COLO668 (cell line): ENCODE results near the gene PRICKLE4.
"Not testable (repeated sequence)": the region's sequence is repeated elsewhere in the genome, so short reads cannot be mapped to it uniquely, and the experiment has no call there.

Experiments used
- DNase-seq: peaks from one replicate; lab custom pipeline; 2025; ENCODE audit not compliant: unreplicated experiment; lab: John Stamatoyannopoulos, UW

Gene PRICKLE4

DNA sequence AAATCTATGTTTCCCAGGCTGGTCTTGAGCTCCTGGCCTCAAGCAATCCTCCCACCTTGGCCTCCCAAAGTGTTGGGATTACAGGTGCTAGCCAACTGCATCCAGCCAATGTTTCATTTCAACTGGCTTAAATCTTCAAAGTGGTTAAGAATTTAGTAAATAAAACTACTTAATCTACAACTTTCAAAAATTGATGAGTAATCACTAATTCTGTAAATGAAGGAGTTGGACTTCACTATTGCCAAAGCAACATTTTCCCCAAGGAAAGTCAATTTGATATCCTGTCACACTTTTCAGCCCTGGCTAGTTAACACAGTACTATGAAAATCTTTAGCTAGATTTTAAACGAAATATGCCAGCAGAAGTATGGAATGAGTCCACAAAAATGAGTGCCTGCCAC, 10.7 kb downstream of the PRICKLE4 start:
- DNase-seq, result no peak

DNA sequence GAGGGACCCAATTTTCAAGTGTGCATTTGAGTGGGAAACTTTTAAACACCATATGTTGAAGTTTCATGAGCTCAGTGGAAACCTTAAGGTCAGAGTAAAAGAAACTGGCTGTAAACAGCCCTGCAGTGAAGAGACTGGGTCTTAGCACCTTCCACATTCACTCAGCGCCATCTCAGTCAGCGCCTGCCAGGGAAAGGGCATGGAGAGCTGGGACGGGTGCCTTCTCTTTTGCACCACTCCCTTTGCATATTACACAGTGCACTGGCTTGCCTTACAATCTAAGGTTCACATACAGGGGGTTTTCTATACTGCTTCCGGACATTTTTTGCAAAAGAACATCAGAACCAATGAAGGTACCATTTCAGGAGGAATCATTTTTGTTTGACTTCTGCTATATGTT, 11.4 kb downstream of the PRICKLE4 start:
- no peak for DNase-seq

DNA sequence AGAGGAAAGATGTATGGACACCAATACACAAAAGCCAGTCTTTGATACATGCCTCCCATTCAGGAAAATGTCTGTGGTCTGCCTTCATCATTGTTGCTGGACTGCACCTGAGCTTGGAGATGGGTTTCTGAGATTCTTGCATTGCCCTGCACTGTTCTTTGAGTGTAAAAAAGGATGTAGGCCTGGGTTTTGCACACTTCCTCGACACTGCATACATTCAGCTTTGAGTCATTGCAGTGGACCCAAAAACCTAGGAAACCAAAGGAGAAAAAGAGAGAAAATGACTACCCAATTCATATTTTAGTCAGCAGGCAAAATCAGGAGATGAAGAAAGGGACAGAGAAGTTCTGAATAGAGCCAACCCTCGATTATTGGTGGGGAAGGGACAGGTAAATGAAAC, 15.9 kb downstream of the PRICKLE4 start:
- DNase-seq, result no peak

DNA sequence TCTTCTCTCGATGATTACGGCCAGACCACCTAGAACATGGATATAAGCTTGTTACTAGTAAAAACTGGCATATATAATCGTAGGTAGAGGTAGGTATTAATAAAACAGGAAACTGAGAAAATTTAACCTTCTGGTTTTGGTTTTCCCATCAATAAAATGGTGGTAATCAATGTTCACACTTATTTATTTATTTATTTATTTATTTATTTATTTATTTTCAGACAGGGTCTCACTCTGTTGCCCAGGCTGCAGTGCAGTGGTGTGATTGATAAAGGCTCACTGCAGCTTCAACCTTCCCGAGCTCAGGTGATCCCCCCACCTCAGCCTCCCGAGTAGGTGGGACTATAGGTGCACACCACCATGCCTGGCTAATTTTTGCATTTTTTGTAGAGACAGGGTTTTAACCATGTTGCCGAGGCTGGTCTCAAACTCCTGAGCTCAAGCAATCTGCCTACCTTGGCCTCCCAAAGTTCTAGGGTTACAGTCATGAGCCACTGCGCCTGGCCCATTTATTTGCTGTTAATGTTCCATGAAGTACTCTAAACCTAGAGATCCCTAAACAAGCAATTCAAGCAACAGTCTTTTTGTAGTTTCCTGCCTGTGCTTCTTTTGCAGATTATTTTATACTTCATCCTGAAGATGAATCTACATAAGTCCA, 18.4 kb downstream of the PRICKLE4 start:
- DNase-seq, result no peak

DNA sequence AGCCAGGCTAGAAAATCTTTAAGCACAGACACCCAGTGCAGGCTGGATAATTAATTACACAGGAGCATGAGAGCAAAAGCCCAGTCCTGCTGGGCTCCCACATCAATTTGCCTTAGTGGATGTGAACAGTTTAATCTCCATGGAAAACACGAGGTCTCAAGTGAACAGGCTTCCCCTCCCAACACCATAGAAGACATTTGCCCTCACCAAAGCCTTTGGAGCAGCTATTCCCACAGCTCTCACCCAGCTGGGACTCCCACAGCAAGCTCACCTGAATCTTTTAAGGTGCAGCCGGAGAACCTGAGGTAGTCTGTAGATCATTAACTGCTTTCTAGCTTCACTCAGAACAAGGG, 19.0 kb downstream of the PRICKLE4 start:
- no peak for DNase-seq

DNA sequence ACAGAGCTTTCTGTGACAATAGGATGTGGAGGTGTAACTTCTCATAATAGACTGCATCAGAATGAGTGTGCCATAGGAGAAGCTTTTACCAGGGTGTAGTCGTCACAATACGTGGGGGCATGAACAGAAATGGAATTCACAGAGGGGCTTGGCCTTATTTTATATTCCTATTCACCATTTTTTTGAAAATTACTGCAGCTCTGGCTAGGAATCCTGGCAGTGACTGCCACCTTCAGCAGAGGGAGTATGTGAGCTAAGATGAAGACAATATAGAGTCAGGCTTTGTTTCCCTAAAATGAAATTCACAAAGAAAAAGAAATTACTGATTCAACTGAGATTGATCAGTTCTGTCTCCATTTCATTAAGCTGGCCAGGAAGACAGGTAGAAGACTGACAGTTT, 20.8 kb downstream of the PRICKLE4 start:
- DNase-seq, result no peak

DNA sequence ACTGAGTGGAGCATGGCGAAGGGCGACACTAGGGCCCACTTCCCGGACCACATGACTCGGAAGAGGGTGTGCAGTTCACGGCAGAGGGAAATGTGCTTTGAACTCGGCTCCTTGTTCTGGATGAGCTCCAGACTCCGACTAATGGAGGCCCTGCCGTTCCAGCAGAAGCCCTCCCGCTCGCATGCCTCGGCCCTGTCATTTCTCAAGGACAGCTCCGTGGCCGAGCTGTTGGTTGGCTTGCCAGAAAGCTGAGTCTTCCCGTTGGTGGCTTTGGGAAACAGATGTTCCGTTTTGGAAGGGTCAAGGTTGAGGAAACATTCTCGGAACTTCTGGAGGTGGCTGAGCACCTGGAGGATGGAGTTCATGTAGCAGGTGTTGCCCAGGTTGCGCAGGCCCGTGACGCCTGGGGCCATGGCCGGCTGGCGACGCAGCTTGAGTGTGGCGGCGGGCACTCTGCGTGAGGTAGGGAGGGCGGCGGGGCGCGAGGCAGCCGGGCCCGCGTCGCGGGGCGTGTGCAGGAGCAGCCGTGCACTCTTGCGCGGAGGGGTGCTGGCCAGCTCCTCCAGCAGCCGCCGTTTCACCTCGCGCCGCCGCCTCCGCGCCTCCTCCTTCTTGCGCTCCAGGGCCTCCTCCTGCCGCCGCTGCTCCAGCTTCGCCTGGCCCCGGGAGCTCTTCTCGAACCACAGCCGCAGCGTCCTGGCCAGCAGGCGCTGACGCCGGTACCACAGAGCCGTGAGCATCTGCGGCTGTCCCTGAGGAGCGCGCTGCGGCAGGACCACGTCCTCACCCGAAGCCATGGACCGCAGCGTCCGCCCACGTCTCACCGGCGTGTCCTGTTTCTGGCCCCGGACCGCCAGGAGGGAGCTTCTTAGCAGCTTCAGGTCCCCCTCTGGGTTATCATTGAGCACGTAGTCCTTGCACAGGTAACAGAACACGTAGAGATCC, 25.5 kb downstream of the PRICKLE4 start:
- no peak for DNase-seq

DNA sequence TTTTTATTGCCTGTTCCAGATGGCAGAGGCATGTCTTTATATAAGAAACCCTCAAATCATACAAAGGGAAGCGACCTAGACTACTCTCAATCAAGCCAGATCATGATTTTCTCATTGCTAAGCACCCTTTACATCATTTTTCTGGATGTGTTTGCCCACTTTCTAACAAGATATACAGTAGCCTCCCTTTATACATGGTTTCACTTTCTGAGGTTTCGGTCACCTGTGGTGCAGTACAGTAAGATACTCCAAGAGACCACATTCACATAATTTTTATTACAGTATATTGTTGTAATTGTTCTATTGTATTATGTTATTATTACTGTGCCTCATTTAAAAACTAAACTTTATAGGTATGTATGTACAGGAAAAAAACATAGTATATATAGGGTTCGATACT, 30.5 kb downstream of the PRICKLE4 start:
- DNase-seq, result no peak

DNA sequence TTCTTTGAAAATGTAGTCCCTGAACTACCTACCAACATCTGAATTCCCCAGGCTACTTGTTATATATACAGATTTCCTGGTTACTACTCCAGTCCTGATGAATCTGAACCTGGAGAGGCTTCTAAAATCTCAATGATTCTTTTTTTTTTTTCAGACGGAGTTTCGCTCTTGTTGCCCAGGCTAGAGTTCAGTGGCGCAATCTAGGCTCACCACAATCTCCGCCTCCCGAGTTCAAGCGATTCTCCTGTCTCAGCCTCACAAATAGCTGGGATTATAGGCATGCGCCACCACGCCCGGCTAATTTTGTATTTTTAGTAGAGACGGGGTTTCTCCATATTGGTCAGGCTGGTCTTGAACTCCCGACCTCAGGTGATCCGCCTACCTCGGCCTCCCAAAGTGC, 31.4 kb downstream of the PRICKLE4 start:
- DNase-seq, result not testable (repeated sequence)

DNA sequence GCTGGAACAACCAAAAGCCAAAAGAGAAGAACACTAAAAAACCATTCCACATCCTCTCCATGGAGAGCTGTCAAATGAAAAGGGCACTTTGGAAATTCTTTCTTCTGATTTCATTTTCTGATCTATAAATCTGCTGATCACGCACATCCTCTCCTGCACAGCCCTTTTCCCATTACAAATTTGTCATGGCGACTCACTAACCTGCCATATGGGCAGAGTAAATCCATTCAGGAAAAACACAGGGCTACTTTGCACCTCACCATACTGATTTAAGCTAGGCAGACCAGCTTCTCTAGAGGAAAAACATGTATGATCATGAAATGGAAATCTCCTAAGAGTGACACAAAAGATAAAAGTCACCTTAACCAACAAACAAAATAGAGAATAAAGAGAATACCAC, 32.9 kb downstream of the PRICKLE4 start:
- DNase-seq, result no peak

DNA sequence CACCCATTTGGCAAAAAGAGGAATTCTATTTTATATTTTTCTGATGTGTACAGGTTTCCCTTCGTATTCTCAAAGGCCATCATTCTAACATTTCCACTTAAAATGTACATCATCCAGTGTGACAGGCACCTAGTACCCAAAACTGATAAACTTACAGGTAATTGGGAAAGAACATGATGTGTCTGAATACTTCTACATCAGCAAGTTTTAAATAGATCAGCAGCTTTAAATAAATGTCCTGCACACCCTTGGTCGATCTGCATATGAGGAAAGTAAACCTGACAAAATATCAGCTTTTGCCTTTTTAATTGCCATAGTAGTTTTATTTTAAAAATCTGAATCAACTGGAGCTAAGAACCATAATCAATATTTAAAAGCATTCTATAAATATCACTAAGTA, 33.4 kb downstream of the PRICKLE4 start:
- DNase-seq, result no peak

DNA sequence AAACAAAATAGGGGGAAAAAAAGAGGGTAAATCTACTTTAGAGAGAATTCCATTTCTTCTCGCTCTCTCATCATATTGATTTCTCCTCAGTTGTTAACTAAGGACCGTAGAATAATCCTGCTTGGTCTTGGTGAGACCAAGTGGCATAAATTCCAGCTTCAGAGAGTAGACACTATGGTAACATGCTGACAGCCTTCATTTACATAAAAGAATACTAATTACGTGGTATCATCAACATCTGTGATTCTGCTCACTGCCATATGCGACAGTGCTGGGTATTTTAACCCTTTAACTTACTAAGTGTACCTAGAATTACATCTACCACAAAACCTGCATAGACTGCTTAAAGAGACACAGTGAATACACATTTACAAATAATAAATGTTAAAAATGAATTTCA, 34.0 kb downstream of the PRICKLE4 start:
- DNase-seq, result no peak

DNA sequence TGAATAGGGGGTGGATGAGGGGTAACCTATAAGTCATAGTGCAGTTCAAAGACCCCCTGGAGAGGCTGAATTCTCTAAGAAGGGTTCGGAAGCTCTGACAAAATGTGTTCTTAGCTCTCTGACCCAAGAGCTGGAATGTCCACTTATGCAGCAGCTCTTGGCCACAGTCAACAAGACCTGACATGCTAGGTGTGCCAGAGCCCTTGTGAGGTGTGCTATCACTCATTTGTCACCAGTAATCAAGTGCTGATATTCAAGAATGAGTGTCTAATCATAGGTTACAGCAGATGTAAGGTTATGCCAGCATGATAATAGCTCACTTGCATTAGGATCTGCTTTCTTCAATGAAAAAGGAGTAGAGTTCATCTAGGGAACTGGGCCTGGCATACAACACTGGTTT, 35.0 kb downstream of the PRICKLE4 start:
- no peak for DNase-seq

DNA sequence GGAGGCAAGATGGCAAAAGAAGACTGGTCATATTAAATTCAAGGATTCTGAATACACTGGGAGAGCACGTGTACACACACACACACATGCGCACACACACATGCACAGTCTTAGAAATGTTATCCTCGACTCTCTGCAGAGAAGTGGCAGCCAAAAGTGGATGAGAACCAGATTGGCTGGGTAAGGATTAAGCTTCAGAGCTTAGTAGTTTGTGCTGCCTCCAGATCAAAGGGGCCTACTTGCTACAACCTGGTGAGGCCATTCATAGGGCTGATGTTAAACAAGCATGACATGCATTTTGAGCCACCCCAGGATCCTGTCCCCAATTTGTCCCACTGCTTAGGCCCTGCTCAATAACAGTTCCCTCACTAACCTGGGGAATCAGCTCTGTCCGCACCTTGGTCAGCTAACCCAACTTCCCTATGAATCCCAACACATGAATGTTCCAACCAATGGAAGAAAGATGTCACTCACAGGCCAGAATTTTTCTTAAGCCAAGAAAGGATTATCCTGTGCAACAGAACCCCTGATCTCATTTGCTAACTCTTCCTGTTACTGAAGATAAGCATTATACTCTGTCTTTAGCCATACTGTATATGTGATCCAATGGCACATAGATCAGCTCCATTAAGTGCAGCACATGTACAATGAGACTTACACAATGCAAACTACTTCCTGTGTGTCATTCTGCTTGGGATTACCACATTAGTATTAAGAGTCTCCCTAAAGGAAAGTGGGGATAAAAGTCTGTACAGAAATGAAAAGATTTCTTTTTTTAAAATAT, 37.9 kb downstream of the PRICKLE4 start:
- DNase-seq, result no peak

DNA sequence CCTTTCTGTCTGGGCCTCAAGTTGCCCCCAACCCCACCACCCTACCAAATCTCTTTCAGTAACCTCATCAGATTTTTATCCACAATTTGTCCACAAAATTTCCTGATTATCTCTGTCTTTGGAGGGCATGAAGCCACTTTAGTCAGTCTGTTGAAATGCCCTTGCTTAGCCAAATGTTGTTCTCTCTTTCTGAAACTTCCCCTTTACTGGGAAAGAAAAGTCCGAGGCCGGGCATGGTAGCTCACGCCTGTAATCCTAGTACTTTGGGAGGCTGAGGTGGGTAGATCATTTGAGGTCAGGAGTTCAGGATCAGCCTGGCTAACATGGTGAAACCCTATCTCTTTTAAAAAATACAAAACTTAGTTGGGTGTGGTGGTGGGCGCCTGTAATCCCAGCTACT, 40.7 kb downstream of the PRICKLE4 start:
- DNase-seq, result no peak

DNA sequence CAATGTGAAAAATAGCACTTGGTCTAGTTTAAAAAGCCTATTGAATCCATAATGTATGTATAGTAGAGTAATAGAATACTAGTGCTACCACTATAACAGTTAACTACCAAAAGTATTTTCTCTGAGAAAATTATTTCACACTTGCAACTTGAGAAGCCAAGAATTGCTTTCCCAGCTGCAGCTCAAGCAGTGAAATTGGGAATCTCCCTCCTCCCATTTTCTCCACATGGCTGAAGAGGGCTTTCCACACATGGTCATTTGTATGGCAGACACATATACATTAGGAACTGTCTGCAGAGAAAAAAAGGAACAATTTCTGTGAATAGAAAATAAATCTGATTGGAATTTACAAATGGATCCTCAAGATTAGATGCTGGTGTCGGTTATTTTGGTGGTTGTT, 41.4 kb downstream of the PRICKLE4 start:
- no peak for DNase-seq

DNA sequence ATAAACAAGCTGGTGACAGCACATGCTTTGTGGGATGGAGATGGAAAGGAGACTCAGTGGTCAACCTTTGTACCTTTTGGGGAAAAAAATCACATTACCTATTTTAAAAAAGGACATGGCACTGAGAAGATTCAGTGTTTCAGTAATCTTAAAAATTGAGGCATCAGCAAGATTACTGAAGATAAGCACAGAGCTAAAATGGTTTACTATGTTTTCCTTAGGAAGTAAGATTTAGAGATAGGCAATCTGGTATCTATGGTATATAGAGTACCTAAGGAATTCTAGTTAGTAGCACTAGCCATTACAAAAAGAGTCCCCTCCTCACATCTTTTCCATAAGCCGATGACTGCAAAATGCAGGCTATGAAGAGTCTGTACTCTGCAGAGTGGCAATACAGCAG, 42.6 kb downstream of the PRICKLE4 start:
- DNase-seq, result no peak

DNA sequence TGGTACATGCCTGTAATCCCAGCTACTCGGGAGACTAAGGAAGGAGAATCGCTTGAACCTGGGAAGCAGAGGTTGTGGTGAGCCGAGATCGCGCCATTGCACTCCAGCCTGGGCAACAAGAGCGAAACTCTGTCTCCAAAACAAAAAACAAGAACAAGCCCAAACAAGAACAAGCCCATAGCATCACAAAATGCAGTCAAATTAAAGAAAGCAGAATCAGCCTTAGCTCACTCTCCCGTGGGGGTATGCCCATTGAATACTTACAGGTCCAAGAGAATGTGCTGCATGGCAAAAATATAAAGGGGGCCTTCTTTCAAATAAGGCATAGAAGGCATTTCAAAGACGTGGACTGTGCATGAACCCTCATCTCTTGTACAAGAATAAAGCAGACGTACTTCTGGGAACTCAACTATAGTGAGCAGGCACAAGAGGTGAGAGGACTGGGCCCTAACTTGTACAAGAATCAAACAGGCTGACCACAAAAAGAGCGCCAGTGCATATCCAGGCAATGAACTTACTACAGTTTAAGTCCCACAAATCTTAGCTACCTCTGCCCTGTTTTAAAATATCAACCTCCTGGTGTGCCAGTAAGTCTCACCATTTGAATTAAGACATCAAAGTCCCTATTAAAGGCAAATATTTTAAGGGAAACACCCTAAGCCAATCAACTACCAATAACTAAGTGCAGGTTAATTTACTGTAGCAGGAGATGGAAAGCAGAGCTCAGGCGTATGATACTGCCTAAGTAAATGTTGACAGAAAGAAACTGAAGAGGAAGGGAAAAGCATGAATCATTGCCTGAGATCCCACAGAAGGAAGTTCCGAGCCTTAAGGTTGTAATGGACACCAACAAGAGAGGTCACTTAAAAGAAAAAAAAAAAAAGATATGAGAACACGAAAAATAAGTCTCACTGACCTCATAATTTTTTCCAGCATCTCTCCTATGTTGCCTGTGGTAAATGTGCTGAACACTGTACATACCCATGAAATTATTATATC, 44.3 kb downstream of the PRICKLE4 start:
- no peak for DNase-seq

DNA sequence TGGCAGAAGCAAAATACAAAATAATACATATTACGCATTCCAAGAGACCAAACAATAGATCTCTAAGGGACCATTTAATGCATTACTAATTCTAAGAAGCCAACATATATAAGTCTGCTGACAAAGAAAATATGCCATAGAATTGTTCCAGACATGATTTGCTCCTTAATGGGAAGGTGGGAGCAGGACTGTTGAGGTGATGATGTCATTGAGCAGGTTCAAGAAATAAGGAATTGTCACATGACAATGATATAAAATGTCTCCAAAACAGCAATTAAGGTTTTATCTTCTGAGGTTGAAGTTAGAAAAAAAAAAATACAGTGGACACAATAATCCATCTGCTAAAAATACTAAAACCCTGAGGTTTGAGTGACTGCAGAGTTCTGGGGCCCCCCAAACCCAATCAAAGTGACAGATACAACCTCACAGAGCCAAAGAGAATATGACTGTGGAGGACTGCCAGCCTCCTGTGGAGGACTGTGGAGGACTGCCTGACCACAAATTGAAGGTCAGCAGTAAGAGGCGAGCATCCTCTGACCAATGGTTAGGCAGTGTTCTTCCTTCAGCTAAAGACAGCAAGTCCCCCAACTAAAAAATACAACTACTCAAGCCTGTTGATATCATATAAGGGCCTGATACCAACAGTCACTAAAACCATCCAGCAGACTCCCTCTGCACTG, 45.9 kb downstream of the PRICKLE4 start:
- no peak for DNase-seq

DNA sequence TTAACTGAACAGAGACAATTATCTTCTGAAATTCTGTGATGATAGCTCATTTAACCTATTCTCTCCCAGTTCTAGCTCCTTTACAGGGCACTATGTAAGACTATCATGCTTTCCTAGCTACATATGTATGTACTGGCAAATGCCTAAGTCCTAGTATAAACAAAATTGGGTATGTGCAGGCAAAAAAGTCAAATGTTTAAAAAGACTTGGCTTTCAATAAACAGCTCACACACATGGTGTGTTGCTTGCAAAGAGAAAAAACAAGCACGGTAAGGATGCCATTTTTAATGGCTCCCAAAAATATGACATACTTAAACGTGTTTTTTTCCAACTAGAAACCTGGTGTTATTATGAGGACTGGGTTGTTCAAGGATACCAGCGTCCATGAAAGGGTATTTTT, 51.7 kb downstream of the PRICKLE4 start:
- no peak for DNase-seq
